RWPE2 (cell line): Measurements from ENCODE around the gene BSDC1.
"Not testable (repeated sequence)": the region's sequence is repeated elsewhere in the genome, so short reads cannot be mapped to it uniquely, and the experiment has no call there.

Experiments used
- ATAC-seq: fragments of 200-7000 bp; cut with Tn5 transposase; 3 replicates; pipeline ENCODE4 v1.9.1; 2021; ENCODE audit warnings: low read depth
- DNase-seq: peaks from one replicate; pipeline ENCODE4 v3.0.0-alpha.2; 2020; ENCODE audit warnings: low spot score
- H3K27ac ChIP-seq: fragments of 450-650 bp; 2 replicates; pipeline ENCODE4 v1.5.1; 2017; ENCODE audit warnings: mild to moderate bottlenecking; ENCODE audit not compliant: poor library complexity, severe bottlenecking
- H3K27me3 ChIP-seq: fragments of 250-450 bp; sonication (Bioruptor Pico); 2 replicates; pipeline ENCODE4 v1.5.1; 2021; ENCODE audit warnings: mild to moderate bottlenecking, moderate library complexity; ENCODE audit not compliant: insufficient read depth, poor library complexity, severe bottlenecking
- H3K36me3 ChIP-seq: fragments of 250-450 bp; sonication (Bioruptor Pico); 2 replicates; pipeline ENCODE4 v1.5.1; 2020; ENCODE audit warnings: low read depth, mild to moderate bottlenecking, moderate library complexity
- H3K4me1 ChIP-seq: fragments of 250-450 bp; sonication (Bioruptor Pico); 2 replicates; pipeline ENCODE4 v1.5.1; 2021; ENCODE audit warnings: mild to moderate bottlenecking, moderate library complexity; ENCODE audit not compliant: insufficient read depth, poor library complexity, severe bottlenecking
- H3K4me3 ChIP-seq: fragments of 250-450 bp; sonication (Bioruptor Pico); 2 replicates; pipeline ENCODE4 v1.5.1; 2021; ENCODE audit warnings: mild to moderate bottlenecking, moderate library complexity; ENCODE audit not compliant: severe bottlenecking
- H3K9me3 ChIP-seq: fragments of 250-450 bp; sonication (Bioruptor Pico); 2 replicates; pipeline ENCODE4 v1.5.1; 2021; ENCODE audit warnings: mild to moderate bottlenecking, moderate library complexity; ENCODE audit not compliant: severe bottlenecking
- CTCF ChIP-seq: fragments of 450-650 bp; IDR thresholded peaks from one replicate; pipeline ENCODE4 v1.5.1; 2017; ENCODE audit warnings: mild to moderate bottlenecking, moderate library complexity; ENCODE audit not compliant: poor library complexity, severe bottlenecking

The BSDC1 gene

GRCh38 chr1:32394141-32394889 lies at the start of gene BSDC1:
TSS of gene BSDC1 (minus strand) at chr1:32394441. CDS start at chr1:32394414, 27 bp downstream.
- Histone ChIP-seq H3K4me3 (peak within 1 kb of the TSS; percentile 82), H3K36me3 (peaks cover 21% of the 10 kb centered on the region)

GRCh38 chr1:32441467-32441866 lies 47.2 kb upstream of the BSDC1 start:
- H3K4me3 ChIP-seq, ATAC-seq, DNase-seq, H3K9me3 ChIP-seq, H3K27ac ChIP-seq, H3K27me3 ChIP-seq, H3K4me1 ChIP-seq, H3K36me3 ChIP-seq: not testable (repeated sequence)

More at GRCh38 chr1:32394141-32394889, at the start of gene BSDC1:
- Histone ChIP-seq H3K4me1 (peaks cover 5% of the 10 kb centered on the region), H3K27me3 (no peaks in the 10 kb centered on the region), H3K27ac (peak within 1 kb of the TSS; percentile 42), H3K9me3 (no peaks in the 10 kb centered on the region)
- DNase-seq (peak; percentile 95), ATAC-seq (peak; percentile 92)
- no peak for TF ChIP-seq CTCF

- not testable (repeated sequence) for ATAC-seq, H3K9me3 ChIP-seq, H3K27ac ChIP-seq, H3K4me3 ChIP-seq, H3K27me3 ChIP-seq, DNase-seq, H3K36me3 ChIP-seq, H3K4me1 ChIP-seq
These were observed 44.5 kb upstream of the BSDC1 start for GRCh38 chr1:32438777-32439176.

- ATAC-seq (no peak), DNase-seq (no peak)
- Histone ChIP-seq H3K36me3 (no peaks in the 10 kb centered on the region), H3K27me3 (no peaks in the 10 kb centered on the region), H3K4me1 (no peaks in the 10 kb centered on the region), H3K27ac (no peak overlapping the region), H3K9me3 (no peaks in the 10 kb centered on the region), H3K4me3 (no peak overlapping the region)
- TF ChIP-seq CTCF, result no peak
These were observed 43.9 kb upstream of the BSDC1 start for GRCh38 chr1:32438136-32438535.

GRCh38 chr1:32431736-32432400 lies 37.6 kb upstream of the BSDC1 start:
- no peaks in the 10 kb centered on the region for H3K27me3 ChIP-seq
- H3K27ac ChIP-seq, result no peak overlapping the region
- no peaks in the 10 kb centered on the region for H3K4me1 ChIP-seq
- H3K36me3 ChIP-seq, result no peaks in the 10 kb centered on the region
- H3K9me3 ChIP-seq, result no peaks in the 10 kb centered on the region
- no peak for TF ChIP-seq CTCF
- no peak for ATAC-seq
- H3K4me3 ChIP-seq, result no peak overlapping the region
- no peak for DNase-seq
